ENCODE data around the gene SLC2A6. TPM values are rescaled to one million over a fixed set of nuclear protein-coding genes. Genes with fewer than 3 reads are reported as not detected.

The SLC2A6 gene
- total RNA-seq, 1 experiment from 2014 or later = 20.5 TPM

DNA sequence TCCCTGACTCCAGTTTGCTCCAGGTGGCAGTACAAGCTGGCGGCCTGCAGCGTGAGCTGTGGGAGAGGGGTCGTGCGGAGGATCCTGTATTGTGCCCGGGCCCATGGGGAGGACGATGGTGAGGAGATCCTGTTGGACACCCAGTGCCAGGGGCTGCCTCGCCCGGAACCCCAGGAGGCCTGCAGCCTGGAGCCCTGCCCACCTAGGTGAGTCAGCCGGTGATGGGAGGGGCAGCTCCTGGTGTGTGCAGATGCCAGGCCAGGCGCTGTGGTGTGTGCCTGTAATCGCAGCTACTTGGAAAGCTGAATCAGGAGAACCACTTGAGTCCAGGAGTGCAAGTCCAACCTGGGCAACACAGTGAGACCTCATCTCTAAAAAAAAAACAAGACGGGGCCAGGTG is 29.1 kb downstream of the SLC2A6 start:
- Histone ChIP-seq H3K27ac (ENCODE audit: low read length) (no peak overlapping the region), H3K9me3 (ENCODE audit: low read length) (no peaks in the 10 kb centered on the region), H3K79me2 (ENCODE audit: low read length) (no peaks in the 10 kb centered on the region), H3K36me3 (ENCODE audit: low read depth, low read length) (no peaks in the 10 kb centered on the region), H3K4me2 (ENCODE audit: low read length) (no peak overlapping the region), H3K27me3 (ENCODE audit: low read length) (no peaks in the 10 kb centered on the region), H4K20me1 (ENCODE audit: low read length) (no peaks in the 10 kb centered on the region), H3K9ac (ENCODE audit: low read length) (no peak overlapping the region), H3K4me3 (ENCODE audit: low read length) (no peak overlapping the region), H2AFZ (ENCODE audit: low read length) (no peak overlapping the region), H3K4me1 (ENCODE audit: insufficient read depth, low read length) (peaks cover 6% of the 10 kb centered on the region; the same call in 1 of the 2 replicates), H3F3A (ENCODE audit: low read length, unreplicated experiment) (no peaks in the 10 kb centered on the region), H3K9me2 (replicated peaks; ENCODE audit: low read length) (no peaks in the 10 kb centered on the region)
- ChIA-PET CTCF (no interaction called here), POLR2A (ENCODE audit: unreplicated experiment) (no interaction called here)
- intact Hi-C loops (cut with micrococcal nuclease) = no loop called here
- TF ChIP-seq, protein P1, sequence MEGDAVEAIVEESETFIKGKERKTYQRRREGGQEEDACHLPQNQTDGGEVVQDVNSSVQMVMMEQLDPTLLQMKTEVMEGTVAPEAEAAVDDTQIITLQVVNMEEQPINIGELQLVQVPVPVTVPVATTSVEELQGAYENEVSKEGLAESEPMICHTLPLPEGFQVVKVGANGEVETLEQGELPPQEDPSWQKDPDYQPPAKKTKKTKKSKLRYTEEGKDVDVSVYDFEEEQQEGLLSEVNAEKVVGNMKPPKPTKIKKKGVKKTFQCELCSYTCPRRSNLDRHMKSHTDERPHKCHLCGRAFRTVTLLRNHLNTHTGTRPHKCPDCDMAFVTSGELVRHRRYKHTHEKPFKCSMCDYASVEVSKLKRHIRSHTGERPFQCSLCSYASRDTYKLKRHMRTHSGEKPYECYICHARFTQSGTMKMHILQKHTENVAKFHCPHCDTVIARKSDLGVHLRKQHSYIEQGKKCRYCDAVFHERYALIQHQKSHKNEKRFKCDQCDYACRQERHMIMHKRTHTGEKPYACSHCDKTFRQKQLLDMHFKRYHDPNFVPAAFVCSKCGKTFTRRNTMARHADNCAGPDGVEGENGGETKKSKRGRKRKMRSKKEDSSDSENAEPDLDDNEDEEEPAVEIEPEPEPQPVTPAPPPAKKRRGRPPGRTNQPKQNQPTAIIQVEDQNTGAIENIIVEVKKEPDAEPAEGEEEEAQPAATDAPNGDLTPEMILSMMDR (conservative IDR thresholded peaks at IDR 0.05; ENCODE audit: low read depth, low read length) = no peak
- TF ChIP-seq EZH2phosphoT487 (IDR thresholded peaks at IDR 0.05; ENCODE audit: borderline replicate concordance, low read length) (no peak), EZH2 (IDR thresholded peaks at IDR 0.05; ENCODE audit: low read length, unreplicated experiment) (no peak)
- ATAC-seq (peak; percentile 99), DNase-seq (peak; percentile 77)
- no TSS peak for BruUV-seq (replicated peaks)

DNA sequence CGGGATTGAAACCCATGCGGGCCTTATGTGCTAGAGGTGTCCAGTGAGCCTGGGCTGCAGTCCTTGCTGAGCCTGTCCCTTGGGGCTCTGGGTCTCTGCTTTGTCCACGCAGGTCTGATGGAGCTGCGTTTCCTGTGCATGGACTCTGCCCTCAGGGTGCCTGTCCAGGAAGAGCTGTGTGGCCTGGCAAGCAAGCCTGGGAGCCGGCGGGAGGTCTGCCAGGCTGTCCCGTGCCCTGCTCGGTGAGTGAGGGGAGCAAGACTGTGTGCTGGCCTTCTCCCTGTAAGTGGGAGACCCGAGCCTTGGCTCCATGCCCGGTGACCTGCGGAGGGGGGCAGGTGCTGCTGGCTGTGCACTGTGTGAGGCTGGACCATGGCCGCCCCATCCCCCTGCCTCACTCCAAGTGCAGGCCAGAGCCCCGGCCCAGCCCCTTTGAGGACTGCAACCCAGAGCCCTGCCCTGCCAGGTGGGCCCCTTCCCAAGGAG is 30.4 kb downstream of the SLC2A6 start:
- no TSS peak for BruUV-seq (replicated peaks)
- no peak overlapping the region for H3K4me3 ChIP-seq (ENCODE audit: low read length)
- no peak overlapping the region for H3K9ac ChIP-seq (ENCODE audit: low read length)
- H4K20me1 ChIP-seq (ENCODE audit: low read length) = no peaks in the 10 kb centered on the region
- TF ChIP-seq EZH2 (IDR thresholded peaks at IDR 0.05; ENCODE audit: low read length, unreplicated experiment) (no peak), EZH2phosphoT487 (IDR thresholded peaks at IDR 0.05; ENCODE audit: borderline replicate concordance, low read length) (no peak)
- TF ChIP-seq, protein P1 (conservative IDR thresholded peaks at IDR 0.05; ENCODE audit: low read depth, low read length) = no peak
- H3K9me2 ChIP-seq (replicated peaks; ENCODE audit: low read length) = no peaks in the 10 kb centered on the region
- DNase-seq (no peak), ATAC-seq (no peak)
- H3K4me1 ChIP-seq (ENCODE audit: insufficient read depth, low read length) = peaks cover 6% of the 10 kb centered on the region; the same call in 1 of the 2 replicates
- H3K36me3 ChIP-seq (ENCODE audit: low read depth, low read length) = no peaks in the 10 kb centered on the region
- H3K27me3 ChIP-seq (ENCODE audit: low read length) = no peaks in the 10 kb centered on the region
- no peaks in the 10 kb centered on the region for H3K79me2 ChIP-seq (ENCODE audit: low read length)
- ChIA-PET CTCF (no interaction called here), POLR2A (ENCODE audit: unreplicated experiment) (no interaction called here)
- no peak overlapping the region for H3K27ac ChIP-seq (ENCODE audit: low read length)
- no peak overlapping the region for H3K4me2 ChIP-seq (ENCODE audit: low read length)
- intact Hi-C loops (cut with micrococcal nuclease) = no loop called here
- H3F3A ChIP-seq (ENCODE audit: low read length, unreplicated experiment) = no peaks in the 10 kb centered on the region
- no peaks in the 10 kb centered on the region for H3K9me3 ChIP-seq (ENCODE audit: low read length)
- H2AFZ ChIP-seq (ENCODE audit: low read length) = no peak overlapping the region

DNA sequence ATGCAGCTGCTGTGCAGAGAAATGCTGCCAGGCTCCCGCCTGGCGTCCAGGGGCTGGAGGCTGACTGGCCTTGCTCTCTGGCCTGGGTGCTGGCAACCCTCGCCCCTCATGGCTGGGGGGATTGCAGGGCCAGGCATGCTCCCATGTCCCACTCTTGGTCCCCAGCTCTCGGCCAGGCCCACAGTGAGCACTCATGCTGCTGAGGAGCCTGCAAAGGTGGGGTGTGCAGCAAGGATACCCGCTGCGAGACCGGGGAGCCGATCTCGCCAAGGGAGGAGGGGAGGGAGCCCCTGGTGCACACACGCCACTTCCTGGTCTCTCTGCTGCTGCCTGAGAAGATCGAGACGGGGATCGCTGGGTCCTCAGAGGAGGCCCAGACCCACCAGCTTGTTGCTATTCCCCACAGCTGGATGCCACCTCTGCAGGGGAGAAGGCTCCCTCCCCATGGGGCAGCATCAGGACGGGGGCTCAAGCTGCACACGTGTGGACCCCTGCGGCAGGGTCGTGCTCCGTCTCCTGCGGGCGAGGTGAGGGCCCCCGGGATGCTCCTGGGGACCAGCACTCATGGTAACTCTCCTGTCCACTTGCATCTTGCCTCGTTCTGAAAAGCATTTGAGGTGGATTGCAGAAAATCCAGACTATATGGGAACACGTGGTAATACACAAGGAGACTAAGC is 33.5 kb downstream of the SLC2A6 start:
- Histone ChIP-seq H3K4me1 (ENCODE audit: insufficient read depth, low read length) (peaks cover 6% of the 10 kb centered on the region; the same call in 1 of the 2 replicates), H3K4me2 (ENCODE audit: low read length) (no peak overlapping the region), H3F3A (ENCODE audit: low read length, unreplicated experiment) (no peaks in the 10 kb centered on the region), H3K36me3 (ENCODE audit: low read depth, low read length) (no peaks in the 10 kb centered on the region), H3K9ac (ENCODE audit: low read length) (no peak overlapping the region), H3K4me3 (ENCODE audit: low read length) (no peak overlapping the region), H3K27me3 (ENCODE audit: low read length) (no peaks in the 10 kb centered on the region), H2AFZ (ENCODE audit: low read length) (no peak overlapping the region), H4K20me1 (ENCODE audit: low read length) (no peaks in the 10 kb centered on the region), H3K79me2 (ENCODE audit: low read length) (no peaks in the 10 kb centered on the region), H3K9me3 (ENCODE audit: low read length) (no peaks in the 10 kb centered on the region), H3K9me2 (replicated peaks; ENCODE audit: low read length) (no peaks in the 10 kb centered on the region), H3K27ac (ENCODE audit: low read length) (no peak overlapping the region)
- intact Hi-C loops (cut with micrococcal nuclease) = no loop called here
- TF ChIP-seq EZH2 (IDR thresholded peaks at IDR 0.05; ENCODE audit: low read length, unreplicated experiment) (no peak), EZH2phosphoT487 (IDR thresholded peaks at IDR 0.05; ENCODE audit: borderline replicate concordance, low read length) (no peak)
- TF ChIP-seq, protein P1 (conservative IDR thresholded peaks at IDR 0.05; ENCODE audit: low read depth, low read length) = no peak
- DNase-seq (no peak), ATAC-seq (no peak)
- no TSS peak for BruUV-seq (replicated peaks)
- ChIA-PET POLR2A (ENCODE audit: unreplicated experiment) (no interaction called here), CTCF (no interaction called here)

Data from PC-3 (cell line).